HepG2 (cell line): ENCODE data around the gene SPIB. TPM values are rescaled to one million over a fixed set of nuclear protein-coding genes. Genes with fewer than 3 reads are reported as not detected.

ENCODE experiments used
- ATAC-seq: fragments of 200-7000 bp; cut with Tn5 transposase; 3 replicates; pipeline ENCODE4 v1.9.1; 2020; ENCODE audit warnings: mild to moderate bottlenecking, moderate library complexity
- BruUV-seq: library from RNA; stranded (reverse); fragments of 400-500 nt; replicated peaks from 2 replicates; lab custom pipeline; 2021; lab: Mats Ljungman, UMichigan
- CTCF ChIA-PET: fragments of 300-600 bp; formaldehyde crosslinking; extraction: SDS; loops from one replicate; lab custom pipeline; 2021; ENCODE audit warnings: low total read pairs, inconsistent platforms, low intra/inter-chr PET ratio; lab: Yijun Ruan, JAX
- POLR2A ChIA-PET: fragments of 350-600 bp; sonication (Branson Sonifier 250); formaldehyde crosslinking; loops from one replicate; lab custom pipeline; 2020; ENCODE audit warnings: antibody characterized with exemption, inconsistent platforms; lab: Yijun Ruan, JAX
- DNase-seq: peaks from one replicate; pipeline ENCODE4 v3.0.0-alpha.2; 2015; ENCODE audit warnings: low spot score
- FAIRE-seq: peaks from 3 replicates; lab custom pipeline; 2011; peaks lifted over from hg19 to GRCh38; lab: Jason Lieb, UNC
- H2AFZ ChIP-seq: one replicate; pipeline ENCODE4 v1.6.1; 2011; ENCODE audit warnings: low read length, inconsistent platforms
- H3K27ac ChIP-seq: fragments of 300-600 bp; 3 replicates; pipeline ENCODE4 v1.8.0; 2011; ENCODE audit warnings: mixed run types, mild to moderate bottlenecking, mixed read lengths, low read length, inconsistent platforms; ENCODE audit not compliant: insufficient read depth; ENCODE audit errors: extremely low read length
- H3K27me3 ChIP-seq, 2 experiments: fragments of 200-600 bp in 1 of 2; 2 replicates in 1 of 2; 3 replicates in 1 of 2; pipeline versions ENCODE4 v1.6.0 to v1.8.0; 2011; ENCODE audit warnings: low read length in 2 of 2, mild to moderate bottlenecking in 2 of 2, moderate library complexity in 2 of 2, inconsistent platforms in 1 of 2; ENCODE audit not compliant: insufficient read depth in 2 of 2, control insufficient read depth in 1 of 2
- H3K36me3 ChIP-seq, 2 experiments: fragments of 200-600 bp in 1 of 2; replicated peaks in 1 of 2; 2 replicates in 1 of 2; 3 replicates in 1 of 2; pipeline versions ENCODE4 v1.5.1 to v1.8.0; 2011; ENCODE audit warnings: low read length in 2 of 2, inconsistent platforms in 1 of 2; ENCODE audit not compliant: insufficient read depth in 2 of 2, control insufficient read depth in 1 of 2
- H3K4me1 ChIP-seq: 2 replicates; pipeline ENCODE4 v1.5.1; 2012; ENCODE audit warnings: low read length, inconsistent platforms; ENCODE audit not compliant: insufficient read depth
- H3K4me2 ChIP-seq: 2 replicates; pipeline ENCODE4 v1.6.0; 2011; ENCODE audit warnings: low read depth, low read length, inconsistent platforms
- H3K4me3 ChIP-seq, 3 experiments: fragments of 200-600 bp in 1 of 3; sonication (generic), shearing (Covaris generic) in 1 of 3; replicated peaks in 1 of 3; 2 replicates each; pipeline ENCODE4 v1.5.1; 2011 to 2016; ENCODE audit warnings: low read length in 3 of 3, inconsistent platforms in 2 of 3, low read depth in 2 of 3, mild to moderate bottlenecking in 2 of 3, control low read depth in 1 of 3, mixed read lengths in 1 of 3; ENCODE audit not compliant: insufficient read depth in 1 of 3
- H3K79me2 ChIP-seq: one replicate; pipeline ENCODE4 v1.6.1; 2011; ENCODE audit warnings: low read length, inconsistent platforms; ENCODE audit not compliant: insufficient read depth
- H3K9ac ChIP-seq: 2 replicates; pipeline ENCODE4 v1.6.0; 2011; ENCODE audit warnings: mild to moderate bottlenecking, low read depth, low read length, inconsistent platforms; ENCODE audit not compliant: insufficient read depth
- H3K9me3 ChIP-seq: 2 replicates; pipeline ENCODE4 v1.5.1; 2012; ENCODE audit warnings: mild to moderate bottlenecking, low read length
- H4K20me1 ChIP-seq: 2 replicates; pipeline ENCODE4 v1.6.0; 2011; ENCODE audit warnings: inconsistent platforms, mild to moderate bottlenecking, low read length, moderate library complexity; ENCODE audit not compliant: insufficient read depth
- FOXA3 ChIP-seq: IDR thresholded peaks from 2 replicates; pipeline ENCODE4 v1.6.1; 2016; ENCODE audit warnings: missing genetic modification reagents, missing compliant biosample characterization
- IKZF4 ChIP-seq: sonication (generic); formaldehyde crosslinking; IDR thresholded peaks from 2 replicates; pipeline ENCODE4 v1.5.1; 2020; ENCODE audit warnings: borderline replicate concordance, mild to moderate bottlenecking, low read depth, missing genetic modification reagents; ENCODE audit errors: not compliant biosample characterization
- MATR3 ChIP-seq: sonication (generic); formaldehyde crosslinking; IDR thresholded peaks from 2 replicates; pipeline ENCODE4 v1.4.0; 2020; ENCODE audit warnings: missing genetic modification reagents
- MEIS2 ChIP-seq: sonication (generic); formaldehyde crosslinking; IDR thresholded peaks from 2 replicates; pipeline ENCODE4 v1.9.0; 2021; ENCODE audit warnings: mild to moderate bottlenecking, missing genetic modification reagents
- PPARG ChIP-seq: conservative IDR thresholded peaks from 2 replicates; pipeline ENCODE4 v1.6.1; 2016; ENCODE audit warnings: missing biosample characterization, missing genetic modification reagents
- RAD21 ChIP-seq: fragments of 450-650 bp; formaldehyde crosslinking; IDR thresholded peaks from 2 replicates; pipeline ENCODE4 v1.5.0; 2020; ENCODE audit warnings: mild to moderate bottlenecking
- RXRA ChIP-seq: sonication (generic); formaldehyde crosslinking; IDR thresholded peaks from 2 replicates; pipeline ENCODE4 v1.5.1; 2020; ENCODE audit warnings: missing genetic modification reagents
- SP1 ChIP-seq, 2 experiments: fragments of 450-650 bp in 1 of 2; sonication (generic) in 1 of 2; formaldehyde crosslinking in 1 of 2; IDR thresholded peaks; 2 replicates each; pipeline versions ENCODE4 v1.4.0 to v1.6.1; 2016 to 2020; ENCODE audit warnings: missing genetic modification reagents in 1 of 2
- SP5 ChIP-seq: IDR thresholded peaks from 2 replicates; pipeline ENCODE4 v1.6.1; 2016; ENCODE audit warnings: low read depth, borderline replicate concordance
- ZBTB20 ChIP-seq: sonication (generic); formaldehyde crosslinking; IDR thresholded peaks from 2 replicates; pipeline ENCODE4 v1.8.1; 2023; ENCODE audit warnings: missing genetic modification reagents, low read depth, mild to moderate bottlenecking, borderline replicate concordance
- ZFP1 ChIP-seq: IDR thresholded peaks from 2 replicates; pipeline ENCODE4 v1.6.1; 2016
- ZMYM4 ChIP-seq: sonication (generic); formaldehyde crosslinking; IDR thresholded peaks from 2 replicates; pipeline ENCODE4 v1.8.1; 2023; ENCODE audit warnings: mild to moderate bottlenecking, missing genetic modification reagents
- ZNF205 ChIP-seq: IDR thresholded peaks from 2 replicates; pipeline ENCODE4 v1.6.1; 2018; ENCODE audit warnings: missing biosample characterization, missing genetic modification reagents
- ZNF431 ChIP-seq: sonication (generic); formaldehyde crosslinking; IDR thresholded peaks from 2 replicates; pipeline ENCODE4 v1.9.0; 2022; ENCODE audit warnings: missing genetic modification reagents, low read depth, mild to moderate bottlenecking, borderline replicate concordance
- WGBS: methylation state at CpG from one replicate; pipeline ENCODE4 v1.1.6; 2017; ENCODE audit warnings: low lambda C conversion rate; 5-methylcytosine and 5-hydroxymethylcytosine counted together
- in situ Hi-C: cut with HindIII; loops from 2 replicates; pipeline ENCODE4 v1.10.0; 2017; ENCODE audit warnings: low pct_unique_long_range_greater_than_20kb; ENCODE audit not compliant: extremely low pct_ligation_motif_present
- intact Hi-C: fragments of 100-400 bp; cut with micrococcal nuclease; formaldehyde crosslinking; loops from one replicate; pipeline ENCODE4 v1.10.0; 2022; ENCODE audit not compliant: unreplicated experiment
- polyA plus RNA-seq, 8 experiments: library from polyadenylated mRNA; depleted of rRNA in 3 of 8; stranded (reverse) in 7 of 8; unstranded in 1 of 8; fragments of >200 nt; fragmentation: Illumina TruSeq in 4 of 8; extraction: Trizol in 4 of 8; gene quantifications; 2 replicates each; pipeline versions ENCODE4 v1.2.1 to v1.2.3, GENCODE V29; 2011 to 2016; ENCODE audit warnings: low read depth in 4 of 8, missing spikeins in 1 of 8, mixed read lengths in 1 of 8; ENCODE audit not compliant: insufficient read depth in 1 of 8
- total RNA-seq, 5 experiments: library from RNA; depleted of rRNA; stranded (reverse); fragments of >200 nt; fragmentation: Illumina TruSeq; extraction: Trizol; gene quantifications; 2 replicates each; pipeline ENCODE4 v1.2.3, GENCODE V29; 2016; ENCODE audit warnings: low read depth in 1 of 5
- TF ChIP-seq, protein P1 (sequence below): sonication (generic); formaldehyde crosslinking; IDR thresholded peaks from 2 replicates; pipeline ENCODE4 v1.4.0; 2020; ENCODE audit warnings: mild to moderate bottlenecking, missing genetic modification reagents
- TF ChIP-seq, protein P2 (sequence below): IDR thresholded peaks from 2 replicates; pipeline ENCODE4 v1.6.1; 2016; ENCODE audit warnings: missing biosample characterization, missing genetic modification reagents, low read depth
- TF ChIP-seq, protein P3 (sequence below): sonication (generic); formaldehyde crosslinking; IDR thresholded peaks from 2 replicates; pipeline ENCODE4 v1.9.0; 2022; ENCODE audit warnings: missing genetic modification reagents, mild to moderate bottlenecking, borderline replicate concordance

Gene SPIB
- total and polyA plus RNA-seq, 2 of the 13 experiments (the other 11 are each of a cell fraction or from before 2014, with no cell fraction given), result 0.04 TPM; not detected in 1

GRCh38 chr19:50465000-50465399 lies 46.3 kb downstream of the SPIB start (continued):
- TF ChIP-seq, protein P1, sequence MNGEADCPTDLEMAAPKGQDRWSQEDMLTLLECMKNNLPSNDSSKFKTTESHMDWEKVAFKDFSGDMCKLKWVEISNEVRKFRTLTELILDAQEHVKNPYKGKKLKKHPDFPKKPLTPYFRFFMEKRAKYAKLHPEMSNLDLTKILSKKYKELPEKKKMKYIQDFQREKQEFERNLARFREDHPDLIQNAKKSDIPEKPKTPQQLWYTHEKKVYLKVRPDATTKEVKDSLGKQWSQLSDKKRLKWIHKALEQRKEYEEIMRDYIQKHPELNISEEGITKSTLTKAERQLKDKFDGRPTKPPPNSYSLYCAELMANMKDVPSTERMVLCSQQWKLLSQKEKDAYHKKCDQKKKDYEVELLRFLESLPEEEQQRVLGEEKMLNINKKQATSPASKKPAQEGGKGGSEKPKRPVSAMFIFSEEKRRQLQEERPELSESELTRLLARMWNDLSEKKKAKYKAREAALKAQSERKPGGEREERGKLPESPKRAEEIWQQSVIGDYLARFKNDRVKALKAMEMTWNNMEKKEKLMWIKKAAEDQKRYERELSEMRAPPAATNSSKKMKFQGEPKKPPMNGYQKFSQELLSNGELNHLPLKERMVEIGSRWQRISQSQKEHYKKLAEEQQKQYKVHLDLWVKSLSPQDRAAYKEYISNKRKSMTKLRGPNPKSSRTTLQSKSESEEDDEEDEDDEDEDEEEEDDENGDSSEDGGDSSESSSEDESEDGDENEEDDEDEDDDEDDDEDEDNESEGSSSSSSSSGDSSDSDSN (CRISPR knock-in tag), result peak; percentile 13; the same call in 1 of the 2 replicates

DNA sequence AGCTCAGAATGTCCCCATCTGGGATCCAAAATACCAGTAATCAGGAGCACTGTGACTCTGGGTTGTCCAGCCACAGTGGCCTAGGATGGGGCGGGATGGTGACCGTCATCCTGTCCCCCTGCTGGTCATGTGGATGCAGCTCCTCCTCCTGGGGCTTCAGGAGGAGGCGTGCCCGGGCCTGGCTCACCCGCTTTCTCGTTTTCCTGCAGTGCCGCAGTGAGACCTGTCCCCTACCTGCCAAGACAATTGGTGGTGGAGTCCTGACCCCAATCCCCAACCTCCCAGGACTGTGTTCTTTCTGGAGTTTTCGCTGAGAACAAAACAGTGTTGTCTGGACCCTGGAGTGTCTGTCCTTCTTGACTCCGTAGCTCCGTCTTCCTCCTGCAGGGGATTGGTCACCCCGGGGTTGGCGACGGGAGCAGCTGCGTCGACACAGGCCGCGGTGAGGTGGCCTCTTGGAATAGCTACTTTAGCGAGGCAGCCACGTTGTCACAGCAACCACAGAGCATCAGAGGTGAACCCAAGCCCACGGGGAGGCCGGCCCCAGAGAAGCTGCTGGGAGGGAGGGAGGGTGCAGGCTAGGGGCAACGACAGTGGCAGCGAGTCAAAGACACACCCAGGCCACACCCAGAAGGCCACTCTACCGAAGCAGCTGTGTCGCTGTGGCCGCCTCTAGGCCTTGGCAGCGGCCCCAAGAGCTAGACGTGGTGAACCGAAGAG lies 47.4 kb downstream of the SPIB start:
- intact Hi-C loops (no loop called here), in situ Hi-C loops (loop anchor here (10.0 kb wide), 1 partner anchor 91 kb away; the partner anchor contains the start of gene NR1H2)
- Histone ChIP-seq H3K27ac (no peak overlapping the region), H3K4me3 (peak overlapping the region in 1 of 3 experiments; percentile 18; a peak in 1 of 6 replicates), H3K4me2 (peak overlapping the region; percentile 77; the same call in 1 of the 2 replicates), H3K9me3 (no peaks in the 10 kb centered on the region), H3K4me1 (peaks cover 41% of the 10 kb centered on the region), H4K20me1 (no peaks in the 10 kb centered on the region), H3K9ac (0 out of 2 replicates have a peak overlapping the region, but pooled peaks have one; percentile 26), H3K79me2 (no peaks in the 10 kb centered on the region), H3K27me3 (no peaks in the 10 kb centered on the region), H2AFZ (no peak overlapping the region), H3K36me3 (no peaks in the 10 kb centered on the region)
- ATAC-seq (peak; percentile 81), DNase-seq (peak; percentile 34), FAIRE-seq (no peak)
- WGBS, result 22% methylated on average over 11 of the region's 29 CpGs
- ChIA-PET CTCF (interaction anchor here (1.2 kb wide), 1 partner anchor 98 kb away, joined by 7 read pairs; no protein-coding TSS in a partner anchor), POLR2A (interaction anchor here (1.1 to 1.3 kb wide), 2 partner anchors 90 to 98 kb away, joined by 3 to 5 read pairs; partner anchors contain the start of gene NR1H2)
- no TSS peak for BruUV-seq
- TF ChIP-seq RAD21 (CRISPR knock-in tag) (0 out of 2 replicates have a peak, but pooled peaks have one; percentile 28), MATR3 (CRISPR knock-in tag) (no peak), IKZF4 (CRISPR knock-in tag) (no peak), ZBTB20 (CRISPR knock-in tag) (no peak), MEIS2 (no peak), SP1 (IDR thresholded peaks at IDR 0.05) (no peak), SP1 (CRISPR knock-in tag; IDR thresholded peaks at IDR 0.05) (peak; percentile 55), ZMYM4 (no peak), ZNF431 (CRISPR knock-in tag) (no peak), FOXA3 (CRISPR knock-in tag) (no peak), SP5 (CRISPR knock-in tag) (0 out of 2 replicates have a peak, but pooled peaks have one; percentile 32), ZFP1 (CRISPR knock-in tag) (no peak), PPARG (CRISPR knock-in tag) (no peak), RXRA (CRISPR knock-in tag) (no peak), ZNF205 (no peak)
- TF ChIP-seq, protein P2, sequence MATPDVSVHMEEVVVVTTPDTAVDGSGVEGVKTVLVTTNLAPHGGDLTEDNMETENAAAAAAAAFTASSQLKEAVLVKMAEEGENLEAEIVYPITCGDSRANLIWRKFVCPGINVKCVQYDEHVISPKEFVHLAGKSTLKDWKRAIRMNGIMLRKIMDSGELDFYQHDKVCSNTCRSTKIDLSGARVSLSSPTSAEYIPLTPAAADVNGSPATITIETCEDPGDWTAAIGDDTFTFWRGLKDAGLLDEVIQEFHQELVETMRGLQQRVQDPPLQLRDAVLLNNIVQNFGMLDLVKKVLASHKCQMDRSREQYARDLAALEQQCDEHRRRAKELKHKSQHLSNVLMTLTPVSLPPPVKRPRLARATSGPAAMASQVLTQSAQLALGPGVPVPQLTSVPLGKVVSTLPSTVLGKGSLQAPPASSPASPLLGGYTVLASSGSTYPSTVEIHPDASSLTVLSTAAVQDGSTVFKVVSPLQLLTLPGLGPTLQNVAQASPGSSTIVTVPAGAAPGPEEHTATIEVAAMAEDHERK (CRISPR knock-in tag), result no peak
- TF ChIP-seq, protein P3, sequence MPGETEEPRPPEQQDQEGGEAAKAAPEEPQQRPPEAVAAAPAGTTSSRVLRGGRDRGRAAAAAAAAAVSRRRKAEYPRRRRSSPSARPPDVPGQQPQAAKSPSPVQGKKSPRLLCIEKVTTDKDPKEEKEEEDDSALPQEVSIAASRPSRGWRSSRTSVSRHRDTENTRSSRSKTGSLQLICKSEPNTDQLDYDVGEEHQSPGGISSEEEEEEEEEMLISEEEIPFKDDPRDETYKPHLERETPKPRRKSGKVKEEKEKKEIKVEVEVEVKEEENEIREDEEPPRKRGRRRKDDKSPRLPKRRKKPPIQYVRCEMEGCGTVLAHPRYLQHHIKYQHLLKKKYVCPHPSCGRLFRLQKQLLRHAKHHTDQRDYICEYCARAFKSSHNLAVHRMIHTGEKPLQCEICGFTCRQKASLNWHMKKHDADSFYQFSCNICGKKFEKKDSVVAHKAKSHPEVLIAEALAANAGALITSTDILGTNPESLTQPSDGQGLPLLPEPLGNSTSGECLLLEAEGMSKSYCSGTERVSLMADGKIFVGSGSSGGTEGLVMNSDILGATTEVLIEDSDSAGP, result 0 out of 2 replicates have a peak, but pooled peaks have one; percentile 11
